ENCODE measurements around the gene ADCY7. TPM values are rescaled to one million over a fixed set of nuclear protein-coding genes. Genes with fewer than 3 reads are reported as not detected.

ADCY7 gene
- total RNA-seq, 1 donor from 2014 or later = 39.4 TPM

DNA sequence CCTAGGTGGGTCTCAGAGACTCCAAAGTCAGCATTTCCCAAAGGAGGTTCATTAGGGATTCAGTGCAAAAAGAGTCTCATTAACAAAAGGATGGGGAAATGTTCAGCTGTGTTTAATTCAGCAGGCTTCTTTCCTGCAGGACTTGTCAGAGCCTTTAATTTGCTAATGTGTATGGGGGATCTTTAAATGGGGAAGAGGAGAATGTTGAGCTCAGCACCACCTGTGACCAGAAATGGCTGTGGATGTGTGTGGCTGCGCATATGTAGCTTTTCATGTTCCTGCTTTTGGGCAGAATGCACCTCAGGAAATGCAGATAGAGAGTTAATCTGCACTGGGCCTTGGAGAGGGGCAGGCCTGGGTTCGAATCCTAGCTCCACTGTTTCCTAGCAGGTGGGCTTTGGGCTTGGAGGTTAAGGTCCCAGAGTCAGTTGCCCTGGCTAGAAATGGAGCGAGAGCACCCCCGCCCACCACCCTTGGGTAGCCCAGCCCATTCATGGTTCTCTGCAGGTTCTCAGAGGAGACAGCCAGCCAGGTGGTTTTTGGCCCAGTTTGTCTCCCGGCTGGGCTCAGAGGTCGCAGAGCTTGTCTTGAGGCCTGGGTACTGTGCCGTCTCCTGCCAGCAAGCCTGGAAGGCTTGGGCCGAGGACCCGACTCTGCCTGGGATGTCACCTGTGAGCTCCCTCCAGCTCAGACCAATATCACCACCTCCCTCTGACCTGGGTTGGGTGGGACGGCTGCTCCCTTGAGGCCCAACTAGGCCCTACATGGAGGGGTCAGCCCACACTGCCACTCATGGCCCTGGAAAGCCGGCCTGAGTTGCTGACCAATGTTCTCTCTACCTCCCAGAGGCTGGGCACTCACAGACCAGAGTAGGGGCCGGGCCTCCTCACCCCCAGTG, 9.3 kb downstream of the ADCY7 start:
- no peak for ATAC-seq
- intact Hi-C loops (cut with DNase I) = no loop called here
- DNase-seq (ENCODE audit: low spot score) = no peak

DNA sequence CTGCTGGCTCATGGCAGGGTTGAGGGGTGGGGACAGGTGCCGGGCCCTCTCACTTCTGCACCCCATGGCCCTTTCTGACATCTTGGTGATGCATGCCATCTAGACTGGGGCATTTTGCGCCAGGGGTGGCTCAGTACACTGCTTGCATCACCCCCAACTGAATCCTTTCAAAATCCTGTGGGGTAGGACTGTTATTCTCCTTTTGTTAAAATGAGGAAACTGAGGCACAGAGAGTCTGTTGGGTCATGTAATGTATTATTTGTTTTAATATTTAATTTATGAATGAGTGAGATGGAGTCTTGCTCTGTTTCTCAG, 9.9 kb downstream of the ADCY7 start:
- ATAC-seq = no peak
- intact Hi-C loops (cut with DNase I) = no loop called here
- DNase-seq (ENCODE audit: low spot score) = no peak

DNA sequence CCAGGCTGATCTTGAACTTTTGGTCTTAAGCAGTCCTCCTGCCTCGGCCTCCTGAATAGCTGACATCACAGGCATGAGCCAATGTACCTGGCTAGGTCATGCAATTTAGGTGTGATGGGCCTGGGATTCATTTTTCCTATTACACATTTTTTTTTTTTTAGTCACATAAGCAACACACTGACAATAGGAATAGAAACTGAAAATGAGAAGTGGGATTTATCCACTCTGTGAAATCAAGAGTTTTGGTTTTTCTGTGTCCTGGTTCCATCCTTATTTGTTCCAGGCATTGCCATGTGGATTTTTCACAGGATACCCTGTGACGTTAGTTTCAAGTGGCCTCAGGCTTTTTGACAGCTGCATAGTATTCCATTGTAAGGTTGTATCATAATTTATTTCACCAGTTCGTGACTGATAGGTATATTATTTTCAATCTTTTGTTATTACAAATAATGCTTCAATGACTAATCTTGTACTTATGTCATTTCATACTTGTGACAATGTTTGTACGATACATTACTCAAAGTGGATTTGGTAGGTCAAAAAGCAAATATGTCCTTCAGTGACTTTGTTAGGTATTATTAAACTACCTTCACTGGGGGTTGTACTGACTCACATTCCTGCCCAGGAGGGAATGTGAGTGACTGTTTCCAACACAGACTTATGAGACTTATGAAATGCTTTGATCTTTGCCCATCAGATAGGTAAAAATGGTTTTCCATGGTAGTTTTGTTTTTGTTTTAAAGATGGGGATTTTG, 10.6 kb downstream of the ADCY7 start:
- ATAC-seq = no peak
- intact Hi-C loops (cut with DNase I) = no loop called here
- no peak for DNase-seq (ENCODE audit: low spot score)

DNA sequence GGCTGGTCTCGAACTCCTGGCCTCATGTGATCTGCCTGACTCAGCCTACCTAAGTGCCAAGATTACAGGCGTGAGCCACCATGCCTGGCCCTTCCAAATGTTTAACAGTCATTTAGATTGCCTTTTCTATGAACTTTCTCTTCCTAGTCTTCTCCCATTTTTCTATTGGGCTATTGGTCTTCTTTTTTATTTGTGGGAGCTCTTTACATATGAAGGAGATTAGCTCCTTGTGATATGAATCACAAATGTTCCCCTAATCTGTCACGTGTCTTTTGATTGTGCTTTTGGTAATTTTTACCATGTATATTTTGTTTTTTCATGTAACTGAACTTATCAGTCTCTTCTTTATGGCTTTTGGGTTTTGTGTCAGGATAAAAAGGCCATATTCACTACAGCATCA, 11.9 kb downstream of the ADCY7 start:
- no peak for ATAC-seq
- DNase-seq (ENCODE audit: low spot score) = no peak
- intact Hi-C loops (cut with DNase I) = no loop called here

- intact Hi-C loops (cut with DNase I) = no loop called here
- no peak for ATAC-seq
- DNase-seq (ENCODE audit: low spot score) = no peak
Observed at GRCh38 chr16:50279504-50279865, 13.1 kb downstream of the ADCY7 start.

DNA sequence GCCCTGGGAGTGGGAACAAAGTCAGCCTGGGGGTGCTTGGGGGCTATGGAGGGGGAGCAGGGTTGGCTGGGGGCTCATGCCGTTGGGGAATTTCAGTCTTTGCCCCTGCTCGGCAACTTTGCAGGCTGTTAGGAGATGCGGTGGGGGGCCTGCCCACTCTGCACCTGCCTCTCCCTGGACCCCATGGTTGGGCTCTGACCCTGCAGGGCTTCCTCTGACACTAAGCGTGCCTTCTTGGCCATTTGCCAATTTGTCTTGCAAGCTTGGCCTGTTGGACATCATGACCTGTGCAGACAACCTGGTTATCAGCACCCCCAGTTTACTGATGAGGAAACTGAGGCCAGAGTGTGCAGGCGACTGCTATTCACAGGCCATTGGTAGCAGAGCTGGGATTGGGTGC, 14.6 kb downstream of the ADCY7 start:
- DNase-seq (ENCODE audit: low spot score) = no peak

DNA sequence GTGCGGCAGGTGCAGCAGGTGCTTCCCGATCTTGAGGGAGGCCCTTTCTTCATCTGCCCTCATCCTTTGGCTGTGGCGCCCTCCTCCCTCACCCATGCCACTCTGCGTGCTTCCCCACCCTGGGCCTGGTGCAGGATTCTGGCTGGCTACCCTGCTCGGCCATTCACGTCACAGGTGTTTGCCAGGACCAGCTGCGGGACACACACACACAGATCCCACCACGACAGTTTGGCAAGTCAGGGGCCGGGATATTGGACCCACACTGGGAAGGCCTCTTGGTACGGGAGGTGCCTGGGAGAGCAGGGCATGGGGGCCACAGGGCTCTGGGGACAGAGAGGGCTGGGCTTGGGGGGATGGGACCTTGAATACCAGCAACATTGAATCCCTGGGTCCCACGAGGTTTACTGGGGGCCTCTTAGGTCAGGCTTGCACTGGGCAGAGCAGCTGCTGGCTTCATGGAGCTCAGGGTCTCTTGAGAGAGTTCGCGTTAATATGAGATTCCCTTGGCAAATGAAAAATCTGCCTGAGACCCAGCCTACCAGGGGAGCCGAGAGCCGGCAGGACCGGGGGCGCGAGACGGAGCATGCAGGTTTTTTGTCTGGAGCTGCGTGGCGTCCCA, 15.1 kb downstream of the ADCY7 start:
- DNase-seq (ENCODE audit: low spot score) (no peak), ATAC-seq (no peak)
- intact Hi-C loops (cut with DNase I) = no loop called here

More for the DNA sequence above, 14.6 kb downstream of the ADCY7 start:
- no peak for ATAC-seq
- intact Hi-C loops (cut with DNase I) = no loop called here

GRCh38 chr16:50282010-50282538, 15.7 kb downstream of the ADCY7 start:
- intact Hi-C loops (cut with DNase I) = no loop called here
- DNase-seq (ENCODE audit: low spot score) (peak; percentile 81), ATAC-seq (peak; percentile 84)

DNA sequence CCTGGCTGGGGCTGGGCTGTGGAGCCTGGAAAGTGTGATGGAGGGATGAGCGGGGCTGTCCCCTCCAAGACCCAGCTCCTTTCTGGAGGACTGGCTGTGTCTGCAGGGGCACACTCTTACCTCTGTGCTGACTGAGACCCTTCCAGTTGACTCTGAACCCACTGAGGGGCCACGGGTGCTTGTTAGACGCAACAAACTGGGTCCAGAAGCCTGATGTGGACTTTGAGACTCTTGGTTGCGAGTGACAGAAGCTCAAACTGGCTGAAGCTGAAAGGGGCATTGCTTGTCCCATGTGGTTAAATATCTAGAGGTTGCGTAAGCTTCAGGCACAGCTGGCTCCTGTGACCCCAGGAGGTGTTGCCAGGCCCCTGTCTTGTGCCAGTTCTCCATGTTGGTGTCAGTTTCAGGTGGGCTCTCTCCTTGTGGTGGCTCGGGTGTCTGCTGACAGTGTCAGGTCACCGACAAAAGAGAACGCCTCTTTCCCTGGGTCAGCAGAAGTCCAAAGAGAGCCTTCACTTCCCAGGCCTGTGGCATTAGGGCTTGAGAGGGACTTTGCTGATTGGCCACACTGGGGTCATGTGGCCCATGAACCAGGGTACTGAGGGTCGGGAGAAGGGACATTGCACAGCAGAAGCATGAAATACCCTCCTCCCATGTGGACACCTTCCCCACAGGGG, 16.7 kb downstream of the ADCY7 start:
- intact Hi-C loops (cut with DNase I) = loop anchor here (1.0 kb wide), 1 partner anchor 37 kb away; no protein-coding TSS in a partner anchor
- ATAC-seq (no peak), DNase-seq (ENCODE audit: low spot score) (no peak)

- intact Hi-C loops (cut with DNase I) = no loop called here
- ATAC-seq = peak; percentile 27
Observed at GRCh38 chr16:50284131-50284911, 18.0 kb downstream of the ADCY7 start.

DNA sequence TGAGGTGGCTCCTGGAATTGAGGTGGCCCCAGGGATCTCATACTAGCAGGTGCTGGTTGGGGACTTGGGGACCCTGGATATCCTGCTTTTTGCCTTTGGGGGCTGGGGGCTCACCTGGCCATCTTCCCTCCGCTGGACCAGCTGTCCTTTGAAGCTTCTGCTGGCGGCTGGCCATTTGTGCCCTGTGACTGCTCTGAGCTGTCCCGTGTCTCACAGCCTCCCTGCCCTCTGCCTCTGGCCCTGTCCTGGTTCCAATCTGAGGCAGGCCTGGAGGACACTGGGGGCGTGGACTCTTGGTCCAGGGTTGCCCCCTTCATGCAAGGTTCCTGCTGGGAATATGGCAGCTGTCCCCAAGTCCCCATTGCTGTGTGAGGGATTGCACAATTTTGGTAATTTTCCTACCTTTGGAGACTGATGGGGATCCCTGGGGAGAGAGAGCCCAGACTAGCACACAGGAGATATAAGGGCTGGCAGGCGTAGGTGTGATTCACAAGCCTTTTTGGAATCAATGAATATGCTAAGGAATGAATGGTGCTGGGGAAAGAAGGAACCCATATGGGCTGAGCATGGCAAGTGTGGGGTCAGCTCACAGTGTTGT, 19.2 kb downstream of the ADCY7 start:
- DNase-seq (ENCODE audit: low spot score) (no peak), ATAC-seq (no peak)
- intact Hi-C loops (cut with DNase I) = no loop called here

More at GRCh38 chr16:50284131-50284911, 18.0 kb downstream of the ADCY7 start:
- no peak for DNase-seq (ENCODE audit: low spot score)

DNA sequence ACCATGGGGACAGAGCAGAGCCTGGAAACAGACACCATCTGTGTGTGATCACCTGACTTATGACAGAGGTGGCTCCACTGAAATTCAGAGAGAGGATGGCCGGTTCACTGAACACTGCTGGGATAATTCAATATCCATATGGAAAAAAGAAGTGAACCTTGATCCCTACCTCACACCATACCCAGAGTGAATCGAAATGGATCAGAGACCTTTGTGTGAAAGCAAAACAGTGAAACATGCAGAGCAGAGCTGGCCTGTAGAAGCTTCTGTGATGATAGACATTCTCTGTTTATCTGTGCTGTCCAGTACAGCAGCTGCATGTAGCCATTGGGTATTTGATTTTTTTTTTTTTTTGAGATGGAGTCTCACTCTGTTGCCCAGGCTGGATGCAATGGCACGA, 20.3 kb downstream of the ADCY7 start:
- ATAC-seq (no peak), DNase-seq (ENCODE audit: low spot score) (no peak)
- intact Hi-C loops (cut with DNase I) = no loop called here

- ATAC-seq (no peak), DNase-seq (ENCODE audit: low spot score) (no peak)
- intact Hi-C loops (cut with DNase I) = no loop called here
Observed at GRCh38 chr16:50288026-50288425, 21.7 kb downstream of the ADCY7 start.

- no peak for ATAC-seq
- no peak for DNase-seq (ENCODE audit: low spot score)
- intact Hi-C loops (cut with DNase I) = no loop called here
Observed at GRCh38 chr16:50288920-50289319, 22.6 kb downstream of the ADCY7 start.

DNA sequence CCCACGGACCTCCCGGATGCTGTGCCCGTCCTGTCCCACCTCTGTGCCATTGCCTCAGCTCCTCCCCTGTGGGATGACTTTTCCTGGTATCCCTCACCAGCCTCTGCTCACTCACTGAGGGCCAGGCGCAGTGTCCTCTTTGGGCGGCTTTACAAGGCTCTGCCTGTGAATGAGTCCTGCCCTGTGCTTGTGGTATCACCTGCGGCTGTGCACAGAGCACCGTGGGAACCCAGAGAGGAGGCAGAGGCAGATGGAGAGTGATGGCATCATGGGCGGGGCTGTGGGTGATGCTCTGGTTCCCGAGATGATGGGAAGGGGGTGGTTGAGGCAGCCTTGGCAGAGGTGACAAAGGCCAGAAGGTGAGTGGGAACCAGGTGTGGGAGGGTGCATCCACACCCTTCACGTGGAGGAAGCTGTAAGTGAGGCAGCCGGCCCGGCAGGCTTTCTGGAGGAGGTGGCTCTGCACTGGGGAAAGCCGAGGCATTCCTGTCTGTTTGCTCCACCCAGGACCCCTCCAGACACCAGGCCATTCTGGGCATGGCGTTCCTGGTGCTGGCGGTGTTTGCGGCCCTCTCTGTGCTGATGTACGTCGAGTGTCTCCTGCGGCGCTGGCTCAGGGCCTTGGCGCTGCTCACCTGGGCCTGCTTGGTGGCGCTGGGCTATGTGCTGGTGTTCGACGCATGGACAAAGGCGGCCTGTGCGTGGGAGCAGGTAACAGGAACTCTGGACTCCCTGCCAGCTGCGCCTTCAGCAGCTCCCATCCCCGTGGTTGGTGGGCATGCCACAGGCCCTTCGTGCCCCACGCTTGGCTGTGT, 23.8 kb downstream of the ADCY7 start:
- DNase-seq (ENCODE audit: low spot score) (no peak), ATAC-seq (no peak)
- intact Hi-C loops (cut with DNase I) = no loop called here

- ATAC-seq (no peak), DNase-seq (ENCODE audit: low spot score) (no peak)
- intact Hi-C loops (cut with DNase I) = no loop called here
Observed at GRCh38 chr16:50290856-50291255, 24.5 kb downstream of the ADCY7 start.
